ENCODE results near the gene DNPH1. TPM values are rescaled to one million over a fixed set of nuclear protein-coding genes. Genes with fewer than 3 reads are reported as not detected.

DNPH1 gene
- polyA plus RNA-seq, 2 of the 4 experiments (the other 2 are of a cell fraction), result 63.2 to 82.0 TPM

GRCh38 chr6:43255408-43256054, 26.2 kb upstream of the DNPH1 start:
- ATAC-seq (no peak), FAIRE-seq (no peak), DNase-seq (ENCODE audit: low read depth in 1 of 2, low spot score in 1 of 2) (no peak)
- CTCF ChIA-PET, result interaction anchor here (0.7 to 1.7 kb wide), 6 partner anchors 9 to 178 kb away, joined by 3 to 7 read pairs (median 4); partner anchors contain the start of genes CRIP3 and DNPH1
- TF ChIP-seq RNF2 (IDR thresholded peaks at IDR 0.05; ENCODE audit: borderline replicate concordance, low read depth) (no peak), PHF8 (IDR thresholded peaks at IDR 0.05; ENCODE audit: borderline replicate concordance, low read depth) (no peak), ESRRA (IDR thresholded peaks at IDR 0.05; ENCODE audit: borderline replicate concordance, low read length) (no peak), ELK1 (IDR thresholded peaks at IDR 0.05; ENCODE audit: low read depth, low read length) (no peak), BHLHE40 (IDR thresholded peaks at IDR 0.05; ENCODE audit: low read depth, low read length) (no peak), SMC3 (IDR thresholded peaks at IDR 0.05) (no peak)
- TF ChIP-seq, protein P1, sequence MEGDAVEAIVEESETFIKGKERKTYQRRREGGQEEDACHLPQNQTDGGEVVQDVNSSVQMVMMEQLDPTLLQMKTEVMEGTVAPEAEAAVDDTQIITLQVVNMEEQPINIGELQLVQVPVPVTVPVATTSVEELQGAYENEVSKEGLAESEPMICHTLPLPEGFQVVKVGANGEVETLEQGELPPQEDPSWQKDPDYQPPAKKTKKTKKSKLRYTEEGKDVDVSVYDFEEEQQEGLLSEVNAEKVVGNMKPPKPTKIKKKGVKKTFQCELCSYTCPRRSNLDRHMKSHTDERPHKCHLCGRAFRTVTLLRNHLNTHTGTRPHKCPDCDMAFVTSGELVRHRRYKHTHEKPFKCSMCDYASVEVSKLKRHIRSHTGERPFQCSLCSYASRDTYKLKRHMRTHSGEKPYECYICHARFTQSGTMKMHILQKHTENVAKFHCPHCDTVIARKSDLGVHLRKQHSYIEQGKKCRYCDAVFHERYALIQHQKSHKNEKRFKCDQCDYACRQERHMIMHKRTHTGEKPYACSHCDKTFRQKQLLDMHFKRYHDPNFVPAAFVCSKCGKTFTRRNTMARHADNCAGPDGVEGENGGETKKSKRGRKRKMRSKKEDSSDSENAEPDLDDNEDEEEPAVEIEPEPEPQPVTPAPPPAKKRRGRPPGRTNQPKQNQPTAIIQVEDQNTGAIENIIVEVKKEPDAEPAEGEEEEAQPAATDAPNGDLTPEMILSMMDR (IDR thresholded peaks at IDR 0.05), result no peak
- TF ChIP-seq, protein P2, sequence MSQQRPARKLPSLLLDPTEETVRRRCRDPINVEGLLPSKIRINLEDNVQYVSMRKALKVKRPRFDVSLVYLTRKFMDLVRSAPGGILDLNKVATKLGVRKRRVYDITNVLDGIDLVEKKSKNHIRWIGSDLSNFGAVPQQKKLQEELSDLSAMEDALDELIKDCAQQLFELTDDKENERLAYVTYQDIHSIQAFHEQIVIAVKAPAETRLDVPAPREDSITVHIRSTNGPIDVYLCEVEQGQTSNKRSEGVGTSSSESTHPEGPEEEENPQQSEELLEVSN (IDR thresholded peaks at IDR 0.05; ENCODE audit: borderline replicate concordance, low read depth), result no peak
- no peak overlapping the region for H3K4me3 ChIP-seq
- WGBS (ENCODE audit: missing lambda C conversion rate), result 63% methylated on average over 7 of the region's 11 CpGs
- H3K4me2 ChIP-seq, result no peak overlapping the region
- no peaks in the 10 kb centered on the region for H3K4me1 ChIP-seq
- no peak overlapping the region for H3K27ac ChIP-seq
- POLR2A ChIA-PET, result no interaction called here
- no peaks in the 10 kb centered on the region for H3K9me3 ChIP-seq

DNA sequence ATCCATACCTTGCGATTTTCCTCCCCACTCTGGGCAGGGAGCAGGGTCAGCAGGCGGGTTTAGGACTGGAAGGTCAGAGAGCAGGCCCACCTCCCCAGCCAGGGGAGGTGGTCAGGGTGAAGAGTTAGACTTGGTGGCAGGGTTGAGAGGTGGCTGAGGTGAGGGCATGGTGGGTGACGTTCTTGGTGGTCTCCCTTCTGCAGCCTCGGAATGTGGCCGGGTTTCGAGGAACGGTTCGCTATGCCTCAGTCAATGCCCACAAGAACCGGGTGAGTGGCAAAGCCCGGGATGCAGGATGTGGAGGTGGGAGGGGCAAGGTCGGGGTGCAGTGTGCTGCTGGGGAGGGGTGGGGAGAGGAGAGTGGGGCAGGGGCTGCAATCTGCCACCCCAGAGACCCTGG, 25.6 kb upstream of the DNPH1 start:
- DNase-seq (ENCODE audit: low read depth in 1 of 2, low spot score in 1 of 2) (no peak), ATAC-seq (no peak), FAIRE-seq (no peak)
- H3K27ac ChIP-seq, result no peak overlapping the region
- H3K4me3 ChIP-seq, result no peak overlapping the region
- no peak overlapping the region for H3K4me2 ChIP-seq
- 83% methylated on average over 6 of the region's 11 CpGs for WGBS (ENCODE audit: missing lambda C conversion rate)
- TF ChIP-seq, protein P3, sequence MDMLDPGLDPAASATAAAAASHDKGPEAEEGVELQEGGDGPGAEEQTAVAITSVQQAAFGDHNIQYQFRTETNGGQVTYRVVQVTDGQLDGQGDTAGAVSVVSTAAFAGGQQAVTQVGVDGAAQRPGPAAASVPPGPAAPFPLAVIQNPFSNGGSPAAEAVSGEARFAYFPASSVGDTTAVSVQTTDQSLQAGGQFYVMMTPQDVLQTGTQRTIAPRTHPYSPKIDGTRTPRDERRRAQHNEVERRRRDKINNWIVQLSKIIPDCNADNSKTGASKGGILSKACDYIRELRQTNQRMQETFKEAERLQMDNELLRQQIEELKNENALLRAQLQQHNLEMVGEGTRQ (IDR thresholded peaks at IDR 0.05), result no peak
- no peak for TF ChIP-seq RCOR1 (IDR thresholded peaks at IDR 0.05; ENCODE audit: low read depth, low read length)
- TF ChIP-seq, protein P4, sequence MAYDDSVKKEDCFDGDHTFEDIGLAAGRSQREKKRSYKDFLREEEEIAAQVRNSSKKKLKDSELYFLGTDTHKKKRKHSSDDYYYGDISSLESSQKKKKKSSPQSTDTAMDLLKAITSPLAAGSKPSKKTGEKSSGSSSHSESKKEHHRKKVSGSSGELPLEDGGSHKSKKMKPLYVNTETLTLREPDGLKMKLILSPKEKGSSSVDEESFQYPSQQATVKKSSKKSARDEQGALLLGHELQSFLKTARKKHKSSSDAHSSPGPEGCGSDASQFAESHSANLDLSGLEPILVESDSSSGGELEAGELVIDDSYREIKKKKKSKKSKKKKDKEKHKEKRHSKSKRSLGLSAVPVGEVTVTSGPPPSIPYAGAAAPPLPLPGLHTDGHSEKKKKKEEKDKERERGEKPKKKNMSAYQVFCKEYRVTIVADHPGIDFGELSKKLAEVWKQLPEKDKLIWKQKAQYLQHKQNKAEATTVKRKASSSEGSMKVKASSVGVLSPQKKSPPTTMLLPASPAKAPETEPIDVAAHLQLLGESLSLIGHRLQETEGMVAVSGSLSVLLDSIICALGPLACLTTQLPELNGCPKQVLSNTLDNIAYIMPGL (CRISPR knock-in tag; IDR thresholded peaks at IDR 0.05; ENCODE audit: borderline replicate concordance), result no peak
- no peak for TF ChIP-seq RFX5 (IDR thresholded peaks at IDR 0.05)
- TF ChIP-seq TP53 (CRISPR knock-in tag; IDR thresholded peaks at IDR 0.05), result no peak
- TF ChIP-seq, protein P5, sequence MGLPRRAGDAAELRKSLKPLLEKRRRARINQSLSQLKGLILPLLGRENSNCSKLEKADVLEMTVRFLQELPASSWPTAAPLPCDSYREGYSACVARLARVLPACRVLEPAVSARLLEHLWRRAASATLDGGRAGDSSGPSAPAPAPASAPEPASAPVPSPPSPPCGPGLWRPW (IDR thresholded peaks at IDR 0.05), result no peak
- no peak for TF ChIP-seq SMC3 (IDR thresholded peaks at IDR 0.05)
- TF ChIP-seq PHF8 (IDR thresholded peaks at IDR 0.05; ENCODE audit: borderline replicate concordance, low read depth), result no peak
- no peak for TF ChIP-seq TFCP2L1 (CRISPR knock-in tag; IDR thresholded peaks at IDR 0.05)
- no peak for TF ChIP-seq CHD2 (IDR thresholded peaks at IDR 0.05; ENCODE audit: low read length, partially characterized antibody)
- TF ChIP-seq EHMT2 (IDR thresholded peaks at IDR 0.05; ENCODE audit: low read depth), result no peak
- no peak for TF ChIP-seq CEBPB (IDR thresholded peaks at IDR 0.05)
- no peak for TF ChIP-seq ESRRA (IDR thresholded peaks at IDR 0.05; ENCODE audit: borderline replicate concordance, low read length)
- TF ChIP-seq, protein P2 (IDR thresholded peaks at IDR 0.05; ENCODE audit: borderline replicate concordance, low read depth), result no peak
- no peaks in the 10 kb centered on the region for H3K9me3 ChIP-seq
- ChIA-PET POLR2A (no interaction called here), CTCF (interaction anchor here (1.7 kb wide), 1 partner anchor 25 kb away, joined by 7 read pairs; the partner anchor contains the start of gene DNPH1)
- no peaks in the 10 kb centered on the region for H3K4me1 ChIP-seq
